T-helper 2 cell (primary cell): ENCODE measurements around the gene AKR1E2.
A peak's percentile ranks its signal among the peaks of the same experiment; 100 is the strongest.

Experiments used
- DNase-seq, 5 experiments: peaks; one replicate each; pipeline versions ENCODE4 v3.0.0 to v3.0.0-alpha.2; 2012 to 2022

AKR1E2 gene

GRCh38 chr10:4813496-4813895, 12.5 kb upstream of the AKR1E2 start:
- no peak for DNase-seq

GRCh38 chr10:4815646-4816180, 10.3 kb upstream of the AKR1E2 start:
- DNase-seq = peak in 1 of 5 experiments; percentile 10

GRCh38 chr10:4816966-4817365, 9.0 kb upstream of the AKR1E2 start:
- DNase-seq = no peak

GRCh38 chr10:4819067-4819466, 6.9 kb upstream of the AKR1E2 start:
- no peak for DNase-seq

- peak in 1 of 5 experiments; percentile 8 for DNase-seq
Measured at GRCh38 chr10:4819707-4820106, 6.3 kb upstream of the AKR1E2 start.

GRCh38 chr10:4820804-4821401, 5.1 kb upstream of the AKR1E2 start:
- DNase-seq = no peak

GRCh38 chr10:4822208-4822607, 3.8 kb upstream of the AKR1E2 start:
- no peak for DNase-seq

GRCh38 chr10:4824791-4825310, 1.2 kb upstream of the AKR1E2 start:
- no peak for DNase-seq

- DNase-seq = no peak
Measured at GRCh38 chr10:4825456-4825867, 545 bp upstream of the AKR1E2 start.

- no peak for DNase-seq
Measured at GRCh38 chr10:4826792-4827324, 851 bp downstream of the AKR1E2 start.

- no peak for DNase-seq
Measured at GRCh38 chr10:4828005-4828404, 2.0 kb downstream of the AKR1E2 start.

GRCh38 chr10:4830551-4830950, 4.5 kb downstream of the AKR1E2 start:
- DNase-seq = no peak

- DNase-seq = no peak
Measured at GRCh38 chr10:4831091-4831490, 5.1 kb downstream of the AKR1E2 start.

GRCh38 chr10:4833286-4833685, 7.3 kb downstream of the AKR1E2 start:
- no peak for DNase-seq

- no peak for DNase-seq
Measured at GRCh38 chr10:4834898-4835405, 8.9 kb downstream of the AKR1E2 start.

- peak in 2 of 5 experiments; percentile 2 to 38 for DNase-seq
Measured at GRCh38 chr10:4835494-4835918, 9.5 kb downstream of the AKR1E2 start.

- DNase-seq = no peak
Measured at GRCh38 chr10:4836416-4836969, 10.5 kb downstream of the AKR1E2 start.

- no peak for DNase-seq
Measured at GRCh38 chr10:4837551-4837950, 11.5 kb downstream of the AKR1E2 start.

- DNase-seq = no peak
Measured at GRCh38 chr10:4838743-4839142, 12.7 kb downstream of the AKR1E2 start.

- no peak for DNase-seq
Measured at GRCh38 chr10:4839353-4839752, 13.3 kb downstream of the AKR1E2 start.

- no peak for DNase-seq
Measured at GRCh38 chr10:4840151-4840550, 14.1 kb downstream of the AKR1E2 start.

GRCh38 chr10:4843525-4844180, 17.6 kb downstream of the AKR1E2 start:
- no peak for DNase-seq

GRCh38 chr10:4844864-4845263, 18.9 kb downstream of the AKR1E2 start:
- DNase-seq = no peak
